Hematopoietic multipotent progenitor cell treated with erythropoietin and hydrocortisone succinate and interleukin-3 and kit ligand, for 15 days (in vitro differentiated cells): ENCODE results near the gene KLHL29.

Source experiments
- DNase-seq: peaks from one replicate; pipeline ENCODE4 v3.0.0-alpha.2; 2015; ENCODE audit warnings: low spot score

The KLHL29 gene

GRCh38 chr2:23696752-23697045 is 311.7 kb downstream of the KLHL29 start:
- no peak for DNase-seq

GRCh38 chr2:23697256-23698075 is 312.5 kb downstream of the KLHL29 start:
- DNase-seq: no peak

GRCh38 chr2:23698116-23698693 is 313.2 kb downstream of the KLHL29 start:
- DNase-seq: no peak

GRCh38 chr2:23698721-23699579 is 314.0 kb downstream of the KLHL29 start:
- no peak for DNase-seq

GRCh38 chr2:23699580-23699925 is 314.6 kb downstream of the KLHL29 start:
- DNase-seq: no peak

GRCh38 chr2:23700627-23701026 is 315.6 kb downstream of the KLHL29 start:
- no peak for DNase-seq

GRCh38 chr2:23703037-23703582 is 318.1 kb downstream of the KLHL29 start:
- no peak for DNase-seq

- no peak for DNase-seq
Measured at GRCh38 chr2:23703583-23704385, 318.8 kb downstream of the KLHL29 start.

- DNase-seq: no peak
Measured at GRCh38 chr2:23705771-23706612, 321.0 kb downstream of the KLHL29 start.

GRCh38 chr2:23706613-23707078 is 321.7 kb downstream of the KLHL29 start:
- DNase-seq: no peak

GRCh38 chr2:23707096-23707495 is 322.1 kb downstream of the KLHL29 start:
- DNase-seq: no peak

GRCh38 chr2:23708771-23709170 is 323.8 kb downstream of the KLHL29 start:
- DNase-seq: no peak

- DNase-seq: no peak
Measured at GRCh38 chr2:23709311-23709710, 324.3 kb downstream of the KLHL29 start.

GRCh38 chr2:23711979-23712755 is 327.2 kb downstream of the KLHL29 start:
- DNase-seq: no peak

GRCh38 chr2:23712756-23713151 is 327.8 kb downstream of the KLHL29 start:
- no peak for DNase-seq

GRCh38 chr2:23713351-23713750 is 328.4 kb downstream of the KLHL29 start:
- no peak for DNase-seq

GRCh38 chr2:23718931-23719700 is 334.1 kb downstream of the KLHL29 start:
- DNase-seq: no peak

GRCh38 chr2:23719716-23720115 is 334.7 kb downstream of the KLHL29 start:
- no peak for DNase-seq

GRCh38 chr2:23720705-23721453 is 335.9 kb downstream of the KLHL29 start:
- DNase-seq: no peak
